H9 (cell line): Measurements from ENCODE around the gene CPA4. TPM values are rescaled to one million over a fixed set of nuclear protein-coding genes. Genes with fewer than 3 reads are reported as not detected.

ENCODE experiments used
- DNase-seq: peaks from one replicate; pipeline ENCODE4 v3.0.0-alpha.2; 2017
- H2AFZ ChIP-seq: one replicate; pipeline ENCODE4 v1.6.1; 2013; ENCODE audit warnings: mild to moderate bottlenecking, low read length, control low read depth, moderate library complexity
- H2AK5ac ChIP-seq: 2 replicates; pipeline ENCODE4 v1.6.1; 2013; ENCODE audit warnings: low read length, control low read depth, mixed read lengths; ENCODE audit not compliant: insufficient read length
- H2BK120ac ChIP-seq: one replicate; pipeline ENCODE4 v1.6.1; 2013; ENCODE audit warnings: low read depth, mild to moderate bottlenecking, low read length, control low read depth, inconsistent platforms; ENCODE audit not compliant: poor library complexity, severe bottlenecking
- H2BK12ac ChIP-seq: 2 replicates; pipeline ENCODE4 v1.6.1; 2013; ENCODE audit warnings: low read length, control low read depth, mixed read lengths, low read depth; ENCODE audit not compliant: insufficient read length
- H2BK15ac ChIP-seq: 2 replicates; pipeline ENCODE4 v1.6.1; 2013; ENCODE audit warnings: low read depth, low read length, control low read depth
- H2BK20ac ChIP-seq: one replicate; pipeline ENCODE4 v1.6.1; 2013; ENCODE audit warnings: low read depth, mild to moderate bottlenecking, low read length, control low read depth, inconsistent platforms; ENCODE audit not compliant: poor library complexity, severe bottlenecking
- H2BK5ac ChIP-seq: 2 replicates; pipeline ENCODE4 v1.6.1; 2013; ENCODE audit warnings: low read length, control low read depth, mixed read lengths; ENCODE audit not compliant: insufficient read length
- H3K14ac ChIP-seq: 2 replicates; pipeline ENCODE4 v1.6.1; 2013; ENCODE audit warnings: low read length, control low read depth; ENCODE audit not compliant: insufficient read depth
- H3K18ac ChIP-seq: 2 replicates; pipeline ENCODE4 v1.6.1; 2013; ENCODE audit warnings: low read depth, mild to moderate bottlenecking, mixed read lengths, low read length, control low read depth; ENCODE audit not compliant: insufficient read length
- H3K23ac ChIP-seq: 2 replicates; pipeline ENCODE4 v1.6.1; 2013; ENCODE audit warnings: low read length, control low read depth, mixed read lengths, low read depth; ENCODE audit not compliant: insufficient read length
- H3K23me2 ChIP-seq: 2 replicates; pipeline ENCODE4 v1.6.1; 2013; ENCODE audit warnings: low read depth, mild to moderate bottlenecking, mixed read lengths, low read length, control low read depth; ENCODE audit not compliant: insufficient read length, poor library complexity, severe bottlenecking
- H3K27ac ChIP-seq: 2 replicates; pipeline ENCODE4 v1.5.1; 2013; ENCODE audit warnings: low read length, control low read depth, mixed read lengths, low read depth; ENCODE audit not compliant: insufficient read length
- H3K27me3 ChIP-seq: 2 replicates; pipeline ENCODE4 v1.6.1; 2013; ENCODE audit warnings: low read length, control low read depth, inconsistent platforms; ENCODE audit not compliant: insufficient read depth
- H3K4ac ChIP-seq: 2 replicates; pipeline ENCODE4 v1.6.1; 2013; ENCODE audit warnings: low read depth, mild to moderate bottlenecking, control low read depth, inconsistent platforms, low read length, moderate library complexity
- H3K4me1 ChIP-seq: 2 replicates; pipeline ENCODE4 v1.6.1; 2013; ENCODE audit warnings: low read length, control low read depth, inconsistent platforms; ENCODE audit not compliant: insufficient read depth
- H3K4me2 ChIP-seq: 2 replicates; pipeline ENCODE4 v1.6.1; 2013; ENCODE audit warnings: low read length, control low read depth, mixed read lengths; ENCODE audit not compliant: insufficient read length, insufficient read depth
- H3K56ac ChIP-seq: 2 replicates; pipeline ENCODE4 v1.6.1; 2013; ENCODE audit warnings: low read depth, mild to moderate bottlenecking, mixed read lengths, low read length, control low read depth; ENCODE audit not compliant: insufficient read length
- H3K79me1 ChIP-seq: 2 replicates; pipeline ENCODE4 v1.6.1; 2013; ENCODE audit warnings: low read depth, mild to moderate bottlenecking, moderate library complexity, low read length, control low read depth, inconsistent platforms; ENCODE audit not compliant: insufficient read depth, poor library complexity, severe bottlenecking
- H3K79me2 ChIP-seq: 2 replicates; pipeline ENCODE4 v1.6.1; 2013; ENCODE audit warnings: low read length, control low read depth, inconsistent platforms; ENCODE audit not compliant: insufficient read depth
- H3K9ac ChIP-seq: 2 replicates; pipeline ENCODE4 v1.6.1; 2013; ENCODE audit warnings: low read length, control low read depth, mixed read lengths; ENCODE audit not compliant: insufficient read length; ENCODE audit errors: extremely low read depth
- H3K9me3 ChIP-seq: one replicate; pipeline ENCODE4 v1.6.1; 2013; ENCODE audit warnings: low read depth, low read length, inconsistent platforms; ENCODE audit not compliant: control insufficient read depth
- H3T11ph ChIP-seq: one replicate; pipeline ENCODE4 v1.6.1; 2013; ENCODE audit warnings: mild to moderate bottlenecking, low read length, control low read depth, inconsistent platforms
- H4K20me1 ChIP-seq: one replicate; pipeline ENCODE4 v1.6.1; 2013; ENCODE audit not compliant: control insufficient read depth, insufficient read length, insufficient read depth
- H4K5ac ChIP-seq: 2 replicates; pipeline ENCODE4 v1.6.1; 2013; ENCODE audit warnings: low read depth, mild to moderate bottlenecking, mixed read lengths, low read length, control low read depth; ENCODE audit not compliant: insufficient read length
- H4K8ac ChIP-seq: replicated peaks from 2 replicates; pipeline ENCODE4 v1.6.1; 2013; ENCODE audit warnings: low read length, control low read depth, mixed read lengths, low read depth; ENCODE audit not compliant: insufficient read length
- H4K91ac ChIP-seq: 2 replicates; pipeline ENCODE4 v1.6.1; 2013; ENCODE audit warnings: low read depth, mild to moderate bottlenecking, moderate library complexity, mixed read lengths, low read length, control low read depth; ENCODE audit not compliant: insufficient read length
- H3K27ac Mint-ChIP-seq, 3 experiments: 2 replicates in 2 of 3; 3 replicates in 1 of 3; pipeline ENCODE4 v1.8.0; 2020 to 2021; ENCODE audit warnings: mixed read lengths in 3 of 3, mild to moderate bottlenecking in 1 of 3, moderate library complexity in 1 of 3
- H3K27me3 Mint-ChIP-seq: 2 replicates; pipeline ENCODE4 v1.8.0; 2021; ENCODE audit warnings: low read depth, mild to moderate bottlenecking, moderate library complexity, mixed read lengths
- H3K36me3 Mint-ChIP-seq, 3 experiments: 2 replicates in 2 of 3; 3 replicates in 1 of 3; pipeline ENCODE4 v1.8.0; 2020 to 2021; ENCODE audit warnings: low read depth in 3 of 3, mixed read lengths in 3 of 3; ENCODE audit not compliant: insufficient read depth in 1 of 3
- H3K4me1 Mint-ChIP-seq, 2 experiments: 2 replicates each; pipeline ENCODE4 v1.8.0; 2020; ENCODE audit warnings: mixed read lengths in 2 of 2
- H3K4me3 Mint-ChIP-seq, 2 experiments: 2 replicates in 1 of 2; 3 replicates in 1 of 2; pipeline ENCODE4 v1.8.0; 2020 to 2021; ENCODE audit warnings: mild to moderate bottlenecking in 2 of 2, mixed read lengths in 2 of 2, moderate library complexity in 1 of 2
- H3K9me3 Mint-ChIP-seq, 2 experiments: 2 replicates in 1 of 2; 3 replicates in 1 of 2; pipeline ENCODE4 v1.8.0; 2020; ENCODE audit warnings: mild to moderate bottlenecking in 2 of 2, mixed read lengths in 2 of 2, moderate library complexity in 1 of 2
- CTCF ChIP-seq: fragments of 200-600 bp; sonication (generic); conservative IDR thresholded peaks from 3 replicates; pipeline ENCODE4 v1.8.0; 2021; ENCODE audit warnings: antibody characterized with exemption, mild to moderate bottlenecking
- WGBS: extraction: QIAGEN DNeasy Blood & Tissue Kit; methylation state at CpG from one replicate; pipeline ENCODE4 v1.1.7; 2013; ENCODE audit warnings: missing lambda C conversion rate, low lambda C conversion rate, mixed read lengths; ENCODE audit not compliant: insufficient read length; ENCODE audit errors: extremely low coverage; 5-methylcytosine and 5-hydroxymethylcytosine counted together
- total RNA-seq: library from RNA; stranded (reverse); gene quantifications from 2 replicates; pipeline ENCODE4 v1.2.1, GENCODE V29; 2021

CPA4 gene
- total RNA-seq, 1 experiment from 2014 or later = not detected

- no peaks in the 10 kb centered on the region for H3K23me2 ChIP-seq
- H2AFZ ChIP-seq = peak overlapping the region; percentile 59
- no peaks in the 10 kb centered on the region for H3K79me2 ChIP-seq
- H3K56ac ChIP-seq = no peak overlapping the region
- H3K79me1 ChIP-seq = no peaks in the 10 kb centered on the region
- no peak overlapping the region for H4K8ac ChIP-seq
- no peaks in the 10 kb centered on the region for H4K20me1 ChIP-seq
- peaks cover 9 to 13% of the 10 kb centered on the region in 2 experiments for H3K9me3 Mint-ChIP-seq
- H3K9ac ChIP-seq = no peak overlapping the region
- H3K4me1 ChIP-seq = no peaks in the 10 kb centered on the region
- no peak overlapping the region for H4K91ac ChIP-seq
- WGBS = no CpG with 5 or more reads among the region's 6 CpGs
- H2BK15ac ChIP-seq = no peak overlapping the region
- no peaks in the 10 kb centered on the region for H3K4me1 Mint-ChIP-seq
- H3K27ac ChIP-seq = no peak overlapping the region
- H3K27me3 ChIP-seq = no peaks in the 10 kb centered on the region
- TF ChIP-seq CTCF = no peak
- no peak overlapping the region for H3K14ac ChIP-seq
- H3K18ac ChIP-seq = no peak overlapping the region
- no peak overlapping the region for H3K4me2 ChIP-seq
- no peak overlapping the region for H2BK5ac ChIP-seq
- DNase-seq = no peak
- no peak overlapping the region for H4K5ac ChIP-seq
- H2BK20ac ChIP-seq = no peak overlapping the region
- peaks cover 0 to 13% (median 5%) of the 10 kb centered on the region in 3 experiments; a peak in 5 of 7 replicates for H3K36me3 Mint-ChIP-seq
- H2BK120ac ChIP-seq = no peak overlapping the region
- no peaks in the 10 kb centered on the region for H3K9me3 ChIP-seq
- no peak overlapping the region for H3K4ac ChIP-seq
- H3K23ac ChIP-seq = no peak overlapping the region
- no peak overlapping the region for H3K27ac Mint-ChIP-seq
- no peak overlapping the region for H2BK12ac ChIP-seq
- no peak overlapping the region for H3T11ph ChIP-seq
- H3K4me3 Mint-ChIP-seq = no peak overlapping the region
- H3K27me3 Mint-ChIP-seq = no peaks in the 10 kb centered on the region; the same call in 1 of the 2 replicates
- H2AK5ac ChIP-seq = no peak overlapping the region
These were observed 21.3 kb downstream of the CPA4 start for GRCh38 chr7:130314305-130314704.
